GM21381 (cell line): ENCODE data around the gene NUDT3.

ENCODE experiments used
- ATAC-seq: cut with Tn5 transposase; IDR thresholded peaks from one replicate; pipeline ENCODE4 v1.9.1; 2021; ENCODE audit warnings: mild to moderate bottlenecking, moderate library complexity; ENCODE audit not compliant: unreplicated experiment

The NUDT3 gene

DNA sequence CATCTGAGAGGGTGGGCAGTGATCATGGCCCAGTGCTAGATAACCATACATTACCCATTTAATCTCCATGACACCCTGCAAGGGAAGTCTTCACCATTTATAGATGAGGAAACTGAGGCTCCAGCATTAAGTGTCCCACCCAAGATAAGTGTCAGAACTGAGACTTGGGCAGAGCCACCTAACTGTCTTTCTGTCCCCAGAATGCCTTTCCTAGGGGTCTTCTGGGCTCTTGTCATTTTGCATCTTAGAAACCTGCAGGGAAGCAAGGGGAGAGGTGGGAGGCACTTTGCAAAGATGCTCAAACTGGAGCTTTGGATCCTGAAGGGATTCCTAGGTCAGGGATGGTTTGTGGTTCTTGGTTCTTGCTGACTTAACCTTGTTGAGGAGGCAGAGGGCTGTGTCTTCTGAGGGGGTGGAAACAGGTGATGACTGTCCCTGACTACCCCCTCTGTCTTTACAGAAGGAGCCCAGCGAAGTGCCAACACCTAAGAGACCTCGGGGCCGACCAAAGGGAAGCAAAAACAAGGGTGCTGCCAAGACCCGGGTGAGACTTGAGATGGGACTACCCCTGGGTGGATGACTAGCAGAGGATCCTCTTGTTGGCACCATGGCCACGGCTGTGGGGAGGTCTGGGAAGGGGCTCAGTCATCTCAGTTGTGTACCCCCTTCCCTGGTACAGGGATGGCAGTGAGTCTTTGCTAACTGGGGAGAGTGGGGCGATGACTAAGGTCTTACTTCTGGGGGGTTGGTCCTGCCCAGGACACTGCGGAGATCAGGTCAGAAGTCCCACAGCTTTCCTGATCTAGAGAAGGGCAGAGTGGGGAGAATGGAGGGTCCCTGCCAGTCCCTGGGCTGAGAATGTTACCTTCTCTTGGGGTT lies 150.0 kb downstream of the NUDT3 start:
- no peak for ATAC-seq

GRCh38 chr6:34241351-34242215 lies 150.9 kb downstream of the NUDT3 start:
- ATAC-seq = no peak

DNA sequence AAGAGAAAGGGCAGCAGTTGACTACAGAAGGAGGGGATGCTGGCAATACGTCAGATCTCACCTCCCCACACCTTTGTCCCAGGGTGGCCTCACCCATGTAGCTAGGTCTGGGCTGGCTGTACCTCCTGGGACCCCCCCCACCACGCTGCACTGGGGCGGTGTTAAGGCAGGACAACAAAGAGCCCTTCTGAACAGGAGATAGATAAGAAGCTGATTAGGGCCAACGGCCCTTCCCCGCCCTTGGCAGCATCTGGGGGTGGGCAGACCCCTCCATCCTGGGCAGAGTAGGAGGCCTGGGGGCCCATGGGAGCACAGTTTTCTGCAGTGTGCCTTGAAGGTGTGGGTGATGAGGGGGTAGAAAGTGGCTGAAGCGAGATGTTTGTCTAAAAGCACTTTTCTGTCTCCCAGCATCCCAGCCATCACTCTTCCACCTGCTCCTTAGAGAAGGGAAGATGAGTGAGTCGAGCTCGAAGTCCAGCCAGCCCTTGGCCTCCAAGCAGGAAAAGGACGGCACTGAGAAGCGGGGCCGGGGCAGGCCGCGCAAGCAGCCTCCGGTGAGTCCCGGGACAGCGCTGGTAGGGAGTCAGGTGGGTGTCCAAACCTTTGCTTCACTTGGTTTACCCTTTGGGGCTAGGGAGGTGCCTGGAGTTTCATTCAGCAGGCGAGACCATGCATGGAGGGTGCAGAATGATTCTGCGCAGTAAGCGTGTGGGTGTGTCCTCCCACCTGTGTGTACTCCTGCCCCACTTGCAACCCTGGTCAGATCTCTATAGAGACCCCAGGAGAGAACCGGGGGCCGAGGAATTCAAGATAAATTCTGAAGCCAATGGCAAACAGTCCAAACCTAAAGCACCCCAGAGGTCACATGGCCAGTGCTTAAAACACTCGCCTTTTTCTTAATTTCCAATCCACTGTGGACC lies 151.9 kb downstream of the NUDT3 start:
- ATAC-seq = no peak

- ATAC-seq = no peak
Observed at GRCh38 chr6:34239893-34240292, 152.6 kb downstream of the NUDT3 start.

DNA sequence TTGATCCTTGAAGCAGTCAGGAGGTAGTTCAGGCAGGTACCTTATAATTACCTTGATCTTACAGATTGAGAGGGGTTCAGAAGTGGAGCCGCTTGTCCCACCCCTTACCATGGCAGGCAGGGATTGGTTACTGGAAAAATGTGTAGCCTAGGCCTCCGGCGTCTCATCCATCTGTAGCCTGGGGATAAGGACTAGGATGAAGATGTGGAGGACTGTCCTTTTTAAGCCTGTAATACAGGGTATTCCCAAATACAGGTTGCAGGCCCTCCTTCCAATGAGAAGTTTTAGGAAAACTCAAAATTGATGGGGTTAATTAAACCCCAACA lies 153.0 kb downstream of the NUDT3 start:
- ATAC-seq = no peak

DNA sequence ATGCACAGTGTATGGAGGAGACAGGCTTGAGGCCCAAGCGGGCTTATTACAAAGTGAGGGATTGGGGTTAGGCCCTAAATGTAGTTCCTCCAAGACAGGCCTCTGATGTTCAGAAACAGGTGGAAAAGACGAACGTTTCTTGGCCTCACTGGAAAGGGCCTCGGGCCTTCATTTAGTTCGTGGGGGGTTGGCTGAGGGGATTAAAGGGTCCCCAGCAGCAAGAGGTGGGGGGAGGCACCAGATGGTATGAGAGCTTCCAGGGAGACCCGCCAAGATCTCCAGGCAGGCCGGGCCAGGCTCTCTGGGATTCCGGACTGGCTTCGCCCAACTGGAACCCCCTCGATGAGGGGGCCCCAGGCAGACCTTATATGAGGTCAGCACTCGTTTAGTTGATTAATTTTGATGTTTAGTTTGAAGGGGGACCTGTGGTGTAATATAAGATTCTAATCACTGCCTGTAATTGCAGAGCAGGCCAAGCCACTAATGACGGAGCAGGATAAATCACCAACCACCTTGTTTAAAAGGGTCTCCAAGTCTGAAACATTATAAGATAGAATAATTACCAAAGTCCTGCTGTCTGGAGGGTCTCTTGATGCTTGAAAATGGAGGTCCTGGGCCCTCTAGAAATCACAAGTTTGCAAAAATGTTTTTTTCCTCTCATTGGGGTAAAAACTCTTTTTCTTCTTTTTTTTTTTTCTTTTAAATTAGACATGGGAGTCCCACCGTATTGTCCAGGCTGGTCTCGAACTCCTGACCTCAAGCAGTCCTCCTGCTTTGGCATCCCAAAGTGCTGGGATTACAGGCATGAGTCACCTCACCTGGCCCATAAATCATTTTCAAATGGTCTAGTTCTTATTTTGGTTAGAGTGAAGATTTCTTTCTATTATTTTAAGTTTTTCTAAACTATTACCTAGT lies 153.6 kb downstream of the NUDT3 start:
- no peak for ATAC-seq

GRCh38 chr6:34237722-34238584 lies 154.5 kb downstream of the NUDT3 start:
- ATAC-seq = no peak

GRCh38 chr6:34237316-34237721 lies 155.2 kb downstream of the NUDT3 start:
- peak; percentile 6 for ATAC-seq

DNA sequence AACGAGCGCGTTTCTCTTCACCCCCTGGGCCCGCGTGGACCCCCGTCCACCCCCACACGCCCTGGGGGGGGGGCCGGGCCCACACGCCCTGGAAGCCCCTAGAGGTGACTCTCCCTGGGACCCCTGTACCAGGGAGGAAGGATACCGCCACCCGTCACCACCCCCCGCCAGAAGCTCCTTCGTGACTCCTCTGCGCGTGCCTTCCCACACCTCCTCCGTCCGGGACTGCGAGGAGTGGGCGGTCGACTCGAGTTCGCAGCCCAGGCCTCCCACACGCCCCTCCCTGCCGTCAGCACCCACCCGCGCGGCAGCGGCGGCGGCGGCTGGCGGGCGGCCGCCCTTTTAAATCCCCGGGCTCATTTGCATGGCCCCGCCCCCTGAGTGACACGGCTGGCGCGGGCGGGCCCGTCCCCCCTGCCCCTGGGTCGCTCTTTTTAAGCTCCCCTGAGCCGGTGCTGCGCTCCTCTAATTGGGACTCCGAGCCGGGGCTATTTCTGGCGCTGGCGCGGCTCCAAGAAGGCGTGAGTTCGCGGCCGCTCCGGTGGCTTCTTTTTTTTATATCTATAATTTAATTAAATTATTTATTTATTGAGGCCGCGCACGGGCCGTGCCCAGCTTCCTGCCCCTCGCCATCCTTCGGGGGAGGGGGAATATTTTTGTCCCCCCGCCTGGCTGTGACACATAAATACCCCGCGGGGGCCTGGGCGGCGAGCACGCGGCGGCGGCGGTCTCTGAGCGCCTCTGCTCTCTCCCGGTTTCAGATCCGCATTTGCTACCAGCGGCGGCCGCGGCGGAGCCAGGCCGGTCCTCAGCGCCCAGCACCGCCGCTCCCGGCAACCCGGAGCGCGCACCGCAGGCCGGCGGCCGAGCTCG lies 155.8 kb downstream of the NUDT3 start, which contains the start of gene HMGA1:
TSS of gene HMGA1 (plus strand) at position 431 of the 873 bp plus-strand sequence. CDS start 3,908 bp downstream, outside the sequence.
- ATAC-seq = peak; percentile 63

DNA sequence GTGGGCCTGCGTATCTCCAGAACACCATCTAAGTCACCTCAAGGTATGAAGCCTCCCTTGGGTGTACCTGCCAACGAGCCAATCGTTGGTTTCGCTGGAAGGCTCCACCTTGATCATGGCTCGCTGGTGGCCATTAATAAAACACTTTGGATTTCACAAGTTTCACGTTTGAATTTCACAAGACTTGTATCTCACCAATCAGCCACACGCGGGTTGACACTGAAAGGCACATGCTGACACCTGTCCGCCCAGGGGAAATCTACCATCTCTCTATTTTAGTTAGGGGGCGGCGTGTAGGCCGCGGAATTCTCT lies 156.4 kb downstream of the NUDT3 start:
- no peak for ATAC-seq

DNA sequence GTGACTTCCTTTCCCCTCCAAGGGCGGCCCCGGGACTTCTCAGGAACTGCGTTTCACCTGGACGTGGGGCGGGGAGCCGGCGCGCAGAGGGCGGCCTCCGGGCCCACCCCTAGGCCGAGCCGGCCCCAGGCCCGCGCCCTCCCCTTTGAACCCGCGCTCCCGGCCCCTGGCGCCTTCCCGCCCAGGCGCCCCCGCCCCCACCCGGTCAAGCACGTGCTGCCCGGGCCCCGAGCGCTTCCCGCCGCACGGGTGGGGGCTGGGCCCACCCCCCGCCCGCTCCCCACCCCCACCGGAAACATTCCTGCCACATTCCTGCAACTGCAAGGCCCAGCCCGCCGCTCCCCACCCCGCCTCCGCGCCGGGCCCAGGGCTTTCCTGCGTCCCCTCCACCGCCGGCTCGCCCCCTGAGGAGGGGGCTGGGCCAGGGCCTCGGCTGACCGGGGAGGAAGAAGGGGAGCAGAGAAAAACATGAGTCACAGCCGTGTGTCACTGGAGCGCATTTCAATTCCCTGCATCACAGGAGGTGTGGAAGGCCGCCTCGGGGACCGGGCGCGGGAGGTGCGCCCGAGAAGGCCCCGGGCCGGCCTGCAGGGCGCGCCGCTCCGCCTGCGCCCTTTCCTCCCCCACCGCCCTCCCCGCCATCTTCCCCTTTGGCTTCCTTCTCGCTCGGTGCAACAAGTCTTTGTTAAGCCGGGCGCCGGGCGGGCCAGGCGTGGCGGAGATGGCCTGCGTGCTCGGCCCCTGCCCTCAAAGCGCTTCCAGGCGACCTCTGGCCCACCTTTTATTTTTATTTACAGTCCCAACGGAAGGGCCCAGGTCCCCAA lies 156.9 kb downstream of the NUDT3 start:
- ATAC-seq = no peak

- no peak for ATAC-seq
Observed at GRCh38 chr6:34234667-34235306, 157.7 kb downstream of the NUDT3 start.

- ATAC-seq = no peak
Observed at GRCh38 chr6:34233867-34234266, 158.6 kb downstream of the NUDT3 start.

- ATAC-seq = no peak
Observed at GRCh38 chr6:34232901-34233300, 159.6 kb downstream of the NUDT3 start.

DNA sequence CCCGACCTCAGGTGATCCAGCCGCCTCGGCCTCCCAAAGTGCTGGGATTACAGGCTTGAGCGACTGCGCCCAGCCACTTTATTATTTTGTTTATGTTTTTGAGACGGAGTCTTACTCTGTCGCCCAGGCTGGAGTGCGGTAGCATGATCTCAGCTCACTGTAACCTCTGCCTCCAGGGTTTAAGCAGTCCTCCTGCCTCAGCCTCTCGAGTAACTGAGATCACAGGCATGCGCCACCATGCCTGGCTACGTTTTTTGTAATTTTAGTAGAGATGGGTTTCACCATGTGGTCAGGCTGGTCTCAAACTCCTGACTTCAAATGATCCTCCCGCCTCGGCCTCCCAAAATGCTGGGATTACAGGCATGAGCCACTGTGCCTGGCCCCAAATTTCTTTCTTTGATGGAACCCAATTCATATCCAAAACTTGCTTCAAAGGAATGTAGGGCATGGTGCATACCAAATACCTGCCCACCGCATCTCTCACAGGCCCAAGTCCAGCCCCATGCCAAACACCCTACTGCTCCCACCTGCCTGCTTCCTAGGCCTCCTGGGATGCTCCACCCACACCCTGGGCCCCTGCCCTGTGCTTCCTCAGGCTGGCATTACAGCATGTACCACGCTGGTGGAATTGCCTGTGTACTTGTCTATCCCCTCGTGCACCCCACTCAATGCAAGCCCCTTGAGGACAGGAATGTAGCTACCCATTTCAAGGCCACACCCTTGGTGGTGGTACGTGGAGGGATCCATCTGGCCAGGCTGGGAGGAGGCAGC lies 160.7 kb downstream of the NUDT3 start:
- ATAC-seq = no peak
